ENCODE measurements around the gene FBXO5. TPM values are rescaled to one million over a fixed set of nuclear protein-coding genes. Genes with fewer than 3 reads are reported as not detected.

Gene FBXO5
- total and polyA plus RNA-seq, 2 experiments from 2014 or later, result 49.6 to 51.2 TPM

DNA sequence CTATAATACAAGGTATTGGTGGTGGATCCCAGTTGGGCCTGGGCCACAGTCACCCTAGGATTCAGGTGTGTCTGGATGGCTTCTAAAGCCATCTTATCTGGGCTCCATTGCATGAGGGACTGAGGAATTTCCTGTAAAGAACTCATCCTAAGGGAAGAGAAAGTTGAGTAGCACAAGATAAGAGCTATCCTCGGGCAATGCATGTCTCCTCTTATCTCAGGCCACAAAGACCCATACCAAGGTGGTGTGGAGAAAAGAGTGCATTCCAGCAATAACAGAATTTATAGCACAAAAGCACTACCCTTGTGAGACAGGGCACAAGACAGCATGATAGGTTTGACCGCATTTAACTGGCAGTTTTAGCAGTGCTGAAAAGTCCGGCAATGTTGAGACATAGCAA, 34.0 kb upstream of the FBXO5 start:
- no peak overlapping the region for H2AFZ ChIP-seq
- no peaks in the 10 kb centered on the region for H3K4me1 ChIP-seq (ENCODE audit: insufficient read depth)
- no peak for ATAC-seq

More for the DNA sequence above, 34.0 kb upstream of the FBXO5 start:
- H3K27me3 ChIP-seq (ENCODE audit: insufficient read depth), result no peaks in the 10 kb centered on the region
- no peak overlapping the region for H3K4me3 ChIP-seq
- H3K79me2 ChIP-seq (replicated peaks; ENCODE audit: insufficient read depth), result no peaks in the 10 kb centered on the region
- H3K36me3 ChIP-seq (ENCODE audit: insufficient read depth), result no peaks in the 10 kb centered on the region
- Mint-ChIP-seq H3K36me3 (ENCODE audit: low read depth) (no peaks in the 10 kb centered on the region), H3K4me1 (no peaks in the 10 kb centered on the region), H3K27ac (no peak overlapping the region), H3K27me3 (ENCODE audit: insufficient read depth, low read depth, poor library complexity) (no peaks in the 10 kb centered on the region), H3K9me3 (no peaks in the 10 kb centered on the region; the same call in 2 of the 3 replicates), H3K4me3 (no peak overlapping the region)
- H3K9me2 ChIP-seq (ENCODE audit: insufficient read depth), result no peaks in the 10 kb centered on the region
- H3F3A ChIP-seq (replicated peaks; ENCODE audit: low read depth), result no peaks in the 10 kb centered on the region
- no peak overlapping the region for H3K27ac ChIP-seq (ENCODE audit: low read depth)
- TF ChIP-seq NANOG (IDR thresholded peaks at IDR 0.05; ENCODE audit: borderline replicate concordance) (no peak), CTCF (conservative IDR thresholded peaks at IDR 0.05; ENCODE audit: low read depth in 2 of 2) (no peak), EZH2 (IDR thresholded peaks at IDR 0.05; ENCODE audit: low read depth, unreplicated experiment) (no peak), EZH2phosphoT487 (IDR thresholded peaks at IDR 0.05; ENCODE audit: unreplicated experiment) (no peak), POLR2AphosphoS5 (IDR thresholded peaks at IDR 0.05; ENCODE audit: low read depth) (no peak)
- TF ChIP-seq, protein P1, sequence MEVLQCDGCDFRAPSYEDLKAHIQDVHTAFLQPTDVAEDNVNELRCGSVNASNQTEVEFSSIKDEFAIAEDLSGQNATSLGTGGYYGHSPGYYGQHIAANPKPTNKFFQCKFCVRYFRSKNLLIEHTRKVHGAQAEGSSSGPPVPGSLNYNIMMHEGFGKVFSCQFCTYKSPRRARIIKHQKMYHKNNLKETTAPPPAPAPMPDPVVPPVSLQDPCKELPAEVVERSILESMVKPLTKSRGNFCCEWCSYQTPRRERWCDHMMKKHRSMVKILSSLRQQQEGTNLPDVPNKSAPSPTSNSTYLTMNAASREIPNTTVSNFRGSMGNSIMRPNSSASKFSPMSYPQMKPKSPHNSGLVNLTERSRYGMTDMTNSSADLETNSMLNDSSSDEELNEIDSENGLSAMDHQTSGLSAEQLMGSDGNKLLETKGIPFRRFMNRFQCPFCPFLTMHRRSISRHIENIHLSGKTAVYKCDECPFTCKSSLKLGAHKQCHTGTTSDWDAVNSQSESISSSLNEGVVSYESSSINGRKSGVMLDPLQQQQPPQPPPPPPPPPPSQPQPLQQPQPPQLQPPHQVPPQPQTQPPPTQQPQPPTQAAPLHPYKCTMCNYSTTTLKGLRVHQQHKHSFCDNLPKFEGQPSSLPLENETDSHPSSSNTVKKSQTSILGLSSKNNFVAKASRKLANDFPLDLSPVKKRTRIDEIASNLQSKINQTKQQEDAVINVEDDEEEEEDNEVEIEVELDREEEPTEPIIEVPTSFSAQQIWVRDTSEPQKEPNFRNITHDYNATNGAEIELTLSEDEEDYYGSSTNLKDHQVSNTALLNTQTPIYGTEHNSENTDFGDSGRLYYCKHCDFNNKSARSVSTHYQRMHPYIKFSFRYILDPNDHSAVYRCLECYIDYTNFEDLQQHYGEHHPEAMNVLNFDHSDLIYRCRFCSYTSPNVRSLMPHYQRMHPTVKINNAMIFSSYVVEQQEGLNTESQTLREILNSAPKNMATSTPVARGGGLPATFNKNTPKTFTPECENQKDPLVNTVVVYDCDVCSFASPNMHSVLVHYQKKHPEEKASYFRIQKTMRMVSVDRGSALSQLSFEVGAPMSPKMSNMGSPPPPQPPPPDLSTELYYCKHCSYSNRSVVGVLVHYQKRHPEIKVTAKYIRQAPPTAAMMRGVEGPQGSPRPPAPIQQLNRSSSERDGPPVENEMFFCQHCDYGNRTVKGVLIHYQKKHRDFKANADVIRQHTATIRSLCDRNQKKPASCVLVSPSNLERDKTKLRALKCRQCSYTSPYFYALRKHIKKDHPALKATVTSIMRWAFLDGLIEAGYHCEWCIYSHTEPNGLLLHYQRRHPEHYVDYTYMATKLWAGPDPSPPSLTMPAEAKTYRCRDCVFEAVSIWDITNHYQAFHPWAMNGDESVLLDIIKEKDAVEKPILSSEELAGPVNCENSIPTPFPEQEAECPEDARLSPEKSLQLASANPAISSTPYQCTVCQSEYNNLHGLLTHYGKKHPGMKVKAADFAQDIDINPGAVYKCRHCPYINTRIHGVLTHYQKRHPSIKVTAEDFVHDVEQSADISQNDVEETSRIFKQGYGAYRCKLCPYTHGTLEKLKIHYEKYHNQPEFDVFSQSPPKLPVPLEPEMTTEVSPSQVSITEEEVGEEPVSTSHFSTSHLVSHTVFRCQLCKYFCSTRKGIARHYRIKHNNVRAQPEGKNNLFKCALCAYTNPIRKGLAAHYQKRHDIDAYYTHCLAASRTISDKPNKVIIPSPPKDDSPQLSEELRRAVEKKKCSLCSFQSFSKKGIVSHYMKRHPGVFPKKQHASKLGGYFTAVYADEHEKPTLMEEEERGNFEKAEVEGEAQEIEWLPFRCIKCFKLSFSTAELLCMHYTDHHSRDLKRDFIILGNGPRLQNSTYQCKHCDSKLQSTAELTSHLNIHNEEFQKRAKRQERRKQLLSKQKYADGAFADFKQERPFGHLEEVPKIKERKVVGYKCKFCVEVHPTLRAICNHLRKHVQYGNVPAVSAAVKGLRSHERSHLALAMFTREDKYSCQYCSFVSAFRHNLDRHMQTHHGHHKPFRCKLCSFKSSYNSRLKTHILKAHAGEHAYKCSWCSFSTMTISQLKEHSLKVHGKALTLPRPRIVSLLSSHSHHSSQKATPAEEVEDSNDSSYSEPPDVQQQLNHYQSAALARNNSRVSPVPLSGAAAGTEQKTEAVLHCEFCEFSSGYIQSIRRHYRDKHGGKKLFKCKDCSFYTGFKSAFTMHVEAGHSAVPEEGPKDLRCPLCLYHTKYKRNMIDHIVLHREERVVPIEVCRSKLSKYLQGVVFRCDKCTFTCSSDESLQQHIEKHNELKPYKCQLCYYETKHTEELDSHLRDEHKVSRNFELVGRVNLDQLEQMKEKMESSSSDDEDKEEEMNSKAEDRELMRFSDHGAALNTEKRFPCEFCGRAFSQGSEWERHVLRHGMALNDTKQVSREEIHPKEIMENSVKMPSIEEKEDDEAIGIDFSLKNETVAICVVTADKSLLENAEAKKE (CRISPR knock-in tag; IDR thresholded peaks at IDR 0.05), result no peak
- no peak overlapping the region for H3K4me2 ChIP-seq
- H4K20me1 ChIP-seq (replicated peaks; ENCODE audit: insufficient read depth), result no peaks in the 10 kb centered on the region
- no peak for DNase-seq (ENCODE audit: low spot score)
